Upper lobe of left lung (tissue), 6 donors: ENCODE data around the gene HSD17B11. TPM values are rescaled to one million over a fixed set of nuclear protein-coding genes. Genes with fewer than 3 reads are reported as not detected.

Source experiments
- ATAC-seq, 2 donors: fragments of 200-7000 bp; cut with Tn5 transposase; one replicate each; pipeline ENCODE4 v1.9.1; 2022; ENCODE audit warnings: mild to moderate bottlenecking in 2 of 2, moderate library complexity in 2 of 2; ENCODE audit not compliant: low FRiP score in 2 of 2
- DNase-seq, 2 donors: peaks; one replicate each; pipeline ENCODE4 v3.0.0-alpha.2; 2019 to 2020
- H3K27ac ChIP-seq, 4 donors: fragments of 200-600 bp; sonication (generic); one replicate each; pipeline ENCODE4 v1.5.1; 2016 to 2019
- H3K27me3 ChIP-seq, 4 donors: fragments of 200-600 bp; sonication (generic); one replicate each; pipeline ENCODE4 v1.5.1; 2017 to 2019
- H3K36me3 ChIP-seq, 4 donors: fragments of 200-600 bp; sonication (generic); one replicate each; pipeline ENCODE4 v1.5.1; 2016 to 2019
- H3K4me1 ChIP-seq, 4 donors: fragments of 200-600 bp; sonication (generic); one replicate each; pipeline ENCODE4 v1.5.1; 2018 to 2019
- H3K4me3 ChIP-seq, 4 donors: fragments of 200-600 bp; sonication (generic); one replicate each; pipeline ENCODE4 v1.5.1; 2017 to 2019; ENCODE audit warnings: mild to moderate bottlenecking in 2 of 4, moderate library complexity in 1 of 4
- H3K9me3 ChIP-seq, 4 donors: fragments of 200-600 bp; sonication (generic); one replicate each; pipeline ENCODE4 v1.5.1; 2018 to 2019
- EP300 ChIP-seq, 4 donors: sonication (generic); formaldehyde crosslinking; IDR thresholded peaks; one replicate each; pipeline ENCODE4 v1.5.1; 2017; ENCODE audit warnings: antibody characterized with exemption in 4 of 4, control low read depth in 2 of 4
- POLR2A ChIP-seq, 4 donors: fragments of 450-650 bp; IDR thresholded peaks; one replicate each; pipeline ENCODE4 v1.5.1; 2016 to 2017; ENCODE audit warnings: antibody characterized with exemption in 4 of 4, mild to moderate bottlenecking in 2 of 4
- POLR2AphosphoS5 ChIP-seq, 2 donors: sonication (generic); formaldehyde crosslinking; IDR thresholded peaks; one replicate each; pipeline ENCODE4 v1.5.1; 2017; ENCODE audit warnings: antibody characterized with exemption in 2 of 2
- WGBS, 2 donors: methylation state at CpG; one replicate each; pipeline ENCODE4 v1.1.5; 2017 to 2018; 5-methylcytosine and 5-hydroxymethylcytosine counted together
- total RNA-seq, 6 donors: library from RNA; depleted of rRNA in 4 of 6; stranded (reverse); fragments of >200 nt in 4 of 6; gene quantifications; one replicate each; pipeline versions ENCODE4 v1.1.0 to v1.2.1, GENCODE V29; 2016 to 2021
- TF ChIP-seq, protein P1 (sequence below), 6 experiments: fragments of 450-650 bp in 4 of 6; fragments of 200-600 bp in 2 of 6; sonication (generic) in 2 of 6; IDR thresholded peaks; one replicate each; pipeline ENCODE4 v1.5.1; 2016 to 2019; ENCODE audit warnings: antibody characterized with exemption in 6 of 6
- donor health status: DM: no; HTN: no; CAD: no; lungs with moderate emphysema.
- donor health status: DM: no; HTN: yes; CAD: no; lungs with severe emphysema.

The HSD17B11 gene
- total RNA-seq, 6 donors from 2014 or later = 24.4 to 166 (median 93.2) TPM

DNA sequence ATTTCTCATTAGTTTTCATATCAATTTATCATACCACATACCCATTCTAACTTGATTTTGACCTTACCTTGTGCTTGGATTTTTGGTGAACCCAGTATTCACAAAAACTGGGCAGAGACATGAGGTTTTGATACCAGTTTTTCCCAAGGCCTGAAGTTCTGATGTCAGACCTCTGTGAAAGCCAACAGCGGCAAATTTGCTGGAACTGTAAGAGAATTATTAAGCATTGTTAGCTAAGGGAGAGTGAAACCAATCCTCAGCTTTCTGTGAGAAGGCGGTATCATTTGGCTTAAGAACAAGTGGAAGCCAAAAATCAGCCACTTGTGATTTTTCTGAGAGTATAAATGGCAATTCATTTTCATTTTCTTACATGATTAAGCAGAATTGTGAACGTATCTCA lies 77.2 kb downstream of the HSD17B11 start:
- 85 to 97% methylated on average over 3 of the region's 3 CpGs for WGBS, 2 donors
- TF ChIP-seq, protein P1, sequence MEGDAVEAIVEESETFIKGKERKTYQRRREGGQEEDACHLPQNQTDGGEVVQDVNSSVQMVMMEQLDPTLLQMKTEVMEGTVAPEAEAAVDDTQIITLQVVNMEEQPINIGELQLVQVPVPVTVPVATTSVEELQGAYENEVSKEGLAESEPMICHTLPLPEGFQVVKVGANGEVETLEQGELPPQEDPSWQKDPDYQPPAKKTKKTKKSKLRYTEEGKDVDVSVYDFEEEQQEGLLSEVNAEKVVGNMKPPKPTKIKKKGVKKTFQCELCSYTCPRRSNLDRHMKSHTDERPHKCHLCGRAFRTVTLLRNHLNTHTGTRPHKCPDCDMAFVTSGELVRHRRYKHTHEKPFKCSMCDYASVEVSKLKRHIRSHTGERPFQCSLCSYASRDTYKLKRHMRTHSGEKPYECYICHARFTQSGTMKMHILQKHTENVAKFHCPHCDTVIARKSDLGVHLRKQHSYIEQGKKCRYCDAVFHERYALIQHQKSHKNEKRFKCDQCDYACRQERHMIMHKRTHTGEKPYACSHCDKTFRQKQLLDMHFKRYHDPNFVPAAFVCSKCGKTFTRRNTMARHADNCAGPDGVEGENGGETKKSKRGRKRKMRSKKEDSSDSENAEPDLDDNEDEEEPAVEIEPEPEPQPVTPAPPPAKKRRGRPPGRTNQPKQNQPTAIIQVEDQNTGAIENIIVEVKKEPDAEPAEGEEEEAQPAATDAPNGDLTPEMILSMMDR (IDR thresholded peaks at IDR 0.05) = no peak
- TF ChIP-seq POLR2A (IDR thresholded peaks at IDR 0.05) (no peak), EP300 (IDR thresholded peaks at IDR 0.05) (no peak), POLR2AphosphoS5 (IDR thresholded peaks at IDR 0.05) (no peak)
- no peak overlapping the region for H3K4me3 ChIP-seq
- no peaks in the 10 kb centered on the region for H3K9me3 ChIP-seq
- no peak for DNase-seq
- ATAC-seq = no peak
- no peaks in the 10 kb centered on the region for H3K27me3 ChIP-seq
- H3K36me3 ChIP-seq = no peaks in the 10 kb centered on the region
- H3K27ac ChIP-seq = no peak overlapping the region
- H3K4me1 ChIP-seq = no peaks in the 10 kb centered on the region

DNA sequence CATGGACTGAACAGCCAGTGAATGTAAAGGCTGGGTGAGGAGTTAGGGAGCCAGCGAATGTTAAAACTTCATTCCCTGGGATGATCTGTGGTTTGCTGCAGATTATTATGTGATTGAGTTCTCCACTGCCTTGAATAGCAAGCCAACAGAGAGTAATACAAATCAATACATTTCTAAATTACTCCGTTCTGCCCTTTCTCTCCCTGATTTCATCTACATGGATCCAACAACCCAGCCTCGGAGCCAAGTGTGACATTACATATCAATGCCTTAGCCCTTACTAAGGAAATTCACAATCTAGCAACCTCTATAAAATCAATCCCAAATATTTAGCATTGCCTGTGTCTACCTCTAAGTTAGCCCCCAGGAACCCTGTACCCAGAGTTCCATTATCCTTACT lies 79.3 kb downstream of the HSD17B11 start:
- H3K36me3 ChIP-seq = no peaks in the 10 kb centered on the region
- WGBS, 2 donors = 95 to 98% methylated on average over 3 of the region's 3 CpGs
- no peaks in the 10 kb centered on the region for H3K27me3 ChIP-seq
- H3K27ac ChIP-seq = no peak overlapping the region
- no peak for DNase-seq
- TF ChIP-seq POLR2AphosphoS5 (IDR thresholded peaks at IDR 0.05) = no peak
- no peak for TF ChIP-seq EP300 (IDR thresholded peaks at IDR 0.05)
- no peak for TF ChIP-seq POLR2A (IDR thresholded peaks at IDR 0.05)
- TF ChIP-seq, protein P1 (IDR thresholded peaks at IDR 0.05) = no peak
- no peak for ATAC-seq
- no peaks in the 10 kb centered on the region for H3K4me1 ChIP-seq
- no peaks in the 10 kb centered on the region for H3K9me3 ChIP-seq
- H3K4me3 ChIP-seq = no peak overlapping the region

DNA sequence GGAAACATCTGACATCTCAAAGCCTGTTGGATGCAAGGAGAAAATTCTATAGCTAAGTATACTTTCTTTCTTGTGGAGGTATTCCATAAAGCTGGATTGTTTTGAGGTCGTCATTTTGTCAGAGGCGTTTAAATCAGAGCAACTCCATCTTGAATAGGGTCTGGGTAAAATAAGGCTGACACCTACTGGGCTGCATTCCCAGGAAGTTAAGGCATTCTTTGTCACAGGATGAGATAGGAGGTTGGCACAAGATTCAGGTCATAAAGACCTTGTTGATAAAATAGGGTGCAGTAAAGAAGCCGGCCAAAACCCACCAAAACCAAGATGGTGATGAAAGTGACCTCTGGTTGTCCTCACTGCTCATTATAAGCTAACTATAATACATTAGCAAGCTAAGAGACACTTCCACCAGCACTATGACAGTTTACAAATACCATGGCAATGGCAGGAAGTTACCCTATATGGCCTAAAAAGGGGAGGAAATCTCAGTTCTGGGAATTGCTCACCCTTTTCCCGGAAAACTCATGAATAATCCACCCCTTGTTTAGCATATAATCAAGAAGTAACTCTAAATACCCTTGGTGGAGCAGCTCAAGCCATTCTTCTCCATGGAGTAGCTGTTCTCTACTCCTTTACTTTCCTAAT lies 80.2 kb downstream of the HSD17B11 start:
- H3K4me1 ChIP-seq = no peaks in the 10 kb centered on the region
- no peak for ATAC-seq
- no peaks in the 10 kb centered on the region for H3K27me3 ChIP-seq
- H3K9me3 ChIP-seq = no peaks in the 10 kb centered on the region
- H3K4me3 ChIP-seq = no peak overlapping the region
- no peak for TF ChIP-seq EP300 (IDR thresholded peaks at IDR 0.05)
- TF ChIP-seq, protein P1 (IDR thresholded peaks at IDR 0.05) = no peak
- no peak for TF ChIP-seq POLR2A (IDR thresholded peaks at IDR 0.05)
- no peak for TF ChIP-seq POLR2AphosphoS5 (IDR thresholded peaks at IDR 0.05)
- no peaks in the 10 kb centered on the region for H3K36me3 ChIP-seq
- WGBS, 2 donors = 73 to 76% methylated on average over 4 of the region's 4 CpGs
- H3K27ac ChIP-seq = no peak overlapping the region
- no peak for DNase-seq

DNA sequence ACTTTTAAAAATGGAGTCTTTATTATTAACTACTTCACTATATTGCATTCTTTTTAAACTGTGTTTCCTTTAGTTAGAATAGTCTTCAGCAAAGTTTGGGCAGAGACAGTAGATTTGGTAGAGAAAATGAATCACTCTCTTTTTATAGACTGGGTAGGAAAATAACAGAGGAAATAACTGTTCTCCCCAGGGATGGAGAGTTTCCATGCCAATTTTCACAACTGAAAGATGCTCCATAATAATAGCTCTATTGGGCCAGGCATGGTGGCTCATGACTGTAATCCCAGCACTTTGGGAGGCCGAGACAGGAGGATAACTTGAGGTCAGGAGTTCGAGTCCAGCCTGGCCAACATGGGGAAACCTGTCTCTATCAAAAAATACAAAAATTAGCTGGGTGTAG lies 81.4 kb downstream of the HSD17B11 start:
- Histone ChIP-seq H3K9me3 (no peaks in the 10 kb centered on the region), H3K27me3 (no peaks in the 10 kb centered on the region), H3K36me3 (no peaks in the 10 kb centered on the region), H3K4me3 (no peak overlapping the region), H3K4me1 (peaks cover 0 to 6% (median under 1%) of the 10 kb centered on the region in 4 donors), H3K27ac (no peak overlapping the region)
- TF ChIP-seq POLR2AphosphoS5 (IDR thresholded peaks at IDR 0.05) (no peak), EP300 (IDR thresholded peaks at IDR 0.05) (no peak), POLR2A (IDR thresholded peaks at IDR 0.05) (no peak)
- TF ChIP-seq, protein P1 (IDR thresholded peaks at IDR 0.05) = no peak
- ATAC-seq = no peak
- DNase-seq = no peak
- WGBS, 2 donors = 90 to 97% methylated on average over 2 of the region's 2 CpGs

DNA sequence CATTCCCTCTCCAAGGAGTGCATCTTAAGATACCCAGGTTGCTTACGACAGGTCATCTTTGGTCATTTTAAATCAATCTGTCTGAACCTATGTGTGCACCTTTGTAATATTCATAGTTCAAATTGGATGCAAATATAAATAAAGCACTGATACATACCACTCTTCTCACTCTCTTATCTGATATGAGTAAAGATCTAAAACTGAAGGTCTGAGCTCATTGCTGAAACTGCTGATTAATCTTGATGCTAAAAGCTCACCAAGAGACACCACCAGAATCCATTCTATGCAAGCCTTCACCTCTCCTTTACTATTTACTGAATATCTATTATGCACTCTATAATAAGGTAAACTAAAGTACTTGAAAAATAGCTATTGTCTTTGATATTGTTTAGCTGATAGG lies 84.9 kb downstream of the HSD17B11 start:
- DNase-seq (no peak), ATAC-seq (no peak)
- WGBS, 2 donors = 96 to 100% methylated on average over 1 of the region's 1 CpG
- no peak overlapping the region for H3K4me3 ChIP-seq
- TF ChIP-seq, protein P1 (IDR thresholded peaks at IDR 0.05) = no peak
- TF ChIP-seq POLR2A (IDR thresholded peaks at IDR 0.05) (no peak), POLR2AphosphoS5 (IDR thresholded peaks at IDR 0.05) (no peak), EP300 (IDR thresholded peaks at IDR 0.05) (no peak)
- H3K9me3 ChIP-seq = no peaks in the 10 kb centered on the region
- no peak overlapping the region for H3K27ac ChIP-seq
- H3K27me3 ChIP-seq = no peaks in the 10 kb centered on the region
- peaks cover 0 to 6% (median 2%) of the 10 kb centered on the region in 4 donors for H3K4me1 ChIP-seq
- H3K36me3 ChIP-seq = no peaks in the 10 kb centered on the region
